Progenitor cell of endocrine pancreas (in vitro differentiated cells): Measurements from ENCODE around the gene EML2. TPM values are rescaled to one million over a fixed set of nuclear protein-coding genes. Genes with fewer than 3 reads are reported as not detected.
"Not testable (repeated sequence)": the region's sequence is repeated elsewhere in the genome, so short reads cannot be mapped to it uniquely, and the experiment has no call there.

Experiments
- DNase-seq: peaks from one replicate; pipeline ENCODE4 v3.0.0; 2021; ENCODE audit warnings: low spot score; ENCODE audit not compliant: unreplicated experiment
- H3K27ac Mint-ChIP-seq: 2 replicates; pipeline ENCODE4 v1.8.0; 2021; ENCODE audit warnings: mild to moderate bottlenecking, moderate library complexity, mixed read lengths
- H3K27me3 Mint-ChIP-seq: 2 replicates; pipeline ENCODE4 v1.8.0; 2021; ENCODE audit warnings: mixed read lengths
- H3K36me3 Mint-ChIP-seq: 2 replicates; pipeline ENCODE4 v1.8.0; 2022; ENCODE audit warnings: mixed read lengths; ENCODE audit not compliant: insufficient read depth
- H3K4me1 Mint-ChIP-seq: 2 replicates; pipeline ENCODE4 v1.8.0; 2021; ENCODE audit warnings: low read depth, mixed read lengths
- H3K4me3 Mint-ChIP-seq: 2 replicates; pipeline ENCODE4 v1.8.0; 2021; ENCODE audit warnings: low read depth, mild to moderate bottlenecking, moderate library complexity, mixed read lengths
- H3K9me3 Mint-ChIP-seq: 2 replicates; pipeline ENCODE4 v1.8.0; 2021; ENCODE audit warnings: low read depth, mixed read lengths
- total RNA-seq: library from RNA; stranded (reverse); gene quantifications from 2 replicates; pipeline ENCODE4 v1.2.1, GENCODE V29; 2021
- TF ChIP-seq, protein P1 (sequence below): fragments of 200-600 bp; sonication (generic); IDR thresholded peaks from one replicate; pipeline ENCODE4 v1.5.0; 2021; ENCODE audit warnings: antibody characterized with exemption, mild to moderate bottlenecking; ENCODE audit not compliant: unreplicated experiment

The EML2 gene
- total RNA-seq, 1 donor from 2014 or later = 28.6 TPM

DNA sequence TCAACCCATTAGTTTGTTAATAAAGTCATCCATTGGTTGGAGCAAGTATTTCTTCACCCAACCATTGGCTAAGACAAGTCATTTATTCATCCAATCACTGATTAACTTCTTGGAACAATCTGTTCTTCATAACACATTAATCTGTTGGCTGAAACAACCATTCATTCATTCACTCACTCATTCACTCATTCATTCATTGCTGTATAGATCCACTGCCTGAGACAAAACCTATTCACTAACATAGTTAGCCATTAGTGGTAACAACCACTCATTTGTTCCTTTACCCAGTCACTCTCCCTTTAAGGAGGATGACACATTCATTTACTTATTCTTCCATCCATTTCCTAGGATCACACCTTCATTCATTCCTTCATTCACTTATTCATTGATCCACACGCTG lies 15.2 kb downstream of the EML2 start:
- H3K4me1 Mint-ChIP-seq = no peaks in the 10 kb centered on the region
- no peak overlapping the region for H3K4me3 Mint-ChIP-seq
- H3K9me3 Mint-ChIP-seq = no peaks in the 10 kb centered on the region
- no peak overlapping the region for H3K27ac Mint-ChIP-seq
- TF ChIP-seq, protein P1, sequence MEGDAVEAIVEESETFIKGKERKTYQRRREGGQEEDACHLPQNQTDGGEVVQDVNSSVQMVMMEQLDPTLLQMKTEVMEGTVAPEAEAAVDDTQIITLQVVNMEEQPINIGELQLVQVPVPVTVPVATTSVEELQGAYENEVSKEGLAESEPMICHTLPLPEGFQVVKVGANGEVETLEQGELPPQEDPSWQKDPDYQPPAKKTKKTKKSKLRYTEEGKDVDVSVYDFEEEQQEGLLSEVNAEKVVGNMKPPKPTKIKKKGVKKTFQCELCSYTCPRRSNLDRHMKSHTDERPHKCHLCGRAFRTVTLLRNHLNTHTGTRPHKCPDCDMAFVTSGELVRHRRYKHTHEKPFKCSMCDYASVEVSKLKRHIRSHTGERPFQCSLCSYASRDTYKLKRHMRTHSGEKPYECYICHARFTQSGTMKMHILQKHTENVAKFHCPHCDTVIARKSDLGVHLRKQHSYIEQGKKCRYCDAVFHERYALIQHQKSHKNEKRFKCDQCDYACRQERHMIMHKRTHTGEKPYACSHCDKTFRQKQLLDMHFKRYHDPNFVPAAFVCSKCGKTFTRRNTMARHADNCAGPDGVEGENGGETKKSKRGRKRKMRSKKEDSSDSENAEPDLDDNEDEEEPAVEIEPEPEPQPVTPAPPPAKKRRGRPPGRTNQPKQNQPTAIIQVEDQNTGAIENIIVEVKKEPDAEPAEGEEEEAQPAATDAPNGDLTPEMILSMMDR = no peak
- H3K36me3 Mint-ChIP-seq = peaks cover 14% of the 10 kb centered on the region
- H3K27me3 Mint-ChIP-seq = no peaks in the 10 kb centered on the region
- DNase-seq = no peak

DNA sequence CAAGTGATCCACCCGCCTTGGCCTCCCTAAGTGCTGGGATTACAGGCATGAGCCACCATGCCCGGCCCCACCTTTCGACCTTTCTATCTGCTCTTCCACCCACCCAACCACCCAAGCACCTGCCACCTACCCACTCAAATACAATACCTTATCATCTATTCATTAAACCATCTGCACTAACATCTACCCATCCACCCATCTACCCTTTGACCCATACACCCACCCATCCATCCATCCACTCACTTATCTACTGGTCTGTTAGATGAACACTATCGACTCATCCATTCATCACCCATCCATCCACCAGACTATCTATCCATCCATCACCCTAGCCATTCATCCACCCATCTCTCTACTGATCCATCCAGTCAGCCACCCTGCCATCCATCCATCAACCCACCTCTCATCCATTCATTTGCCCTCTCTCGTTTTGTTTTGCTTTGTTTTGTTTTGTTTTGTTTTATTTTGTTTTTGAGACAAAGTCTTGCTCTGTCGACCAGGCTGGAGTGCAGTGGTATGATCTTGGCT lies 17.2 kb downstream of the EML2 start:
- H3K4me3 Mint-ChIP-seq = no peak overlapping the region
- H3K9me3 Mint-ChIP-seq = no peaks in the 10 kb centered on the region
- H3K27me3 Mint-ChIP-seq = no peaks in the 10 kb centered on the region
- TF ChIP-seq, protein P1 = no peak
- H3K4me1 Mint-ChIP-seq = no peaks in the 10 kb centered on the region
- no peak for DNase-seq
- H3K27ac Mint-ChIP-seq = no peak overlapping the region
- H3K36me3 Mint-ChIP-seq = peaks cover 13% of the 10 kb centered on the region

DNA sequence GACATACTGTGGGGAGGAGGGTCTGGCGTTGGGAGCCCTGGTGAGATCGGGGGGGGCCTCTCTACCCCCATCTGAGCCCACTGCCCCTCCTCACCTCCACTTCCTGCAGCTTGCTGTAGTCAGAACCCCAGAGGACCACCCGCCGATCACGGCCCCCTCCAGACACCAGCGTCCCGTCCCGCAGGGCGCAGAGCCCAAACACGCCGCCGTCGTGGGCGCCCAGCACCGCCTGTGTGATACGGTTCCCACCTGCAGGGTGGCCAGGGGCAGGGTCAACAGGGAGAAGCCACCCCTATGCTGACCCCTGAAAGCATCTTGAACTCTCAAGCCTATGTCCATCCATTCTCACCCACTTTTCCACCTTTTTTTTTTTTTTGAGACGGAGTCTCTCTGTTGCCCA lies 17.8 kb downstream of the EML2 start:
- peaks cover 13% of the 10 kb centered on the region for H3K36me3 Mint-ChIP-seq
- DNase-seq = no peak
- no peaks in the 10 kb centered on the region for H3K9me3 Mint-ChIP-seq
- TF ChIP-seq, protein P1 = no peak
- H3K4me3 Mint-ChIP-seq = no peak overlapping the region
- no peak overlapping the region for H3K27ac Mint-ChIP-seq
- H3K4me1 Mint-ChIP-seq = no peaks in the 10 kb centered on the region
- H3K27me3 Mint-ChIP-seq = no peaks in the 10 kb centered on the region

DNA sequence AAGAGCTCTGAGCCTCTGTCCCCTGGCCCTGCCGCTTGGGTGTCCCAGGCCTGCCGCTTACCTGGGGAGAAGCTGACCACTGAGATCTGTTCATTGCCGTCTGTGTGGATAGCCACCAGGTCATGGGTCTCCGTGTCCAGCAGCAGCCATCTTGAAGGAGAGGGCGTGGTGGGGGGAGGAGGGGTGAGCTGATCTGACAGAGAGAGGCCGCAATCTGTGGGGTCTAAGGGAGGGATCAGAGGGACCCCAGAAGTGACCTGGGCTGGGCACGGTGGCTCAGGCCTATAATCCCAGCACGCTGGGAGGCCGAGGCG lies 22.5 kb downstream of the EML2 start:
- TF ChIP-seq, protein P1 = no peak
- no peak for DNase-seq
- peaks cover 4% of the 10 kb centered on the region for H3K4me1 Mint-ChIP-seq
- peaks cover 9% of the 10 kb centered on the region for H3K36me3 Mint-ChIP-seq
- no peak overlapping the region for H3K27ac Mint-ChIP-seq
- H3K9me3 Mint-ChIP-seq = no peaks in the 10 kb centered on the region
- H3K27me3 Mint-ChIP-seq = no peaks in the 10 kb centered on the region
- peak overlapping the region; percentile 31 for H3K4me3 Mint-ChIP-seq

DNA sequence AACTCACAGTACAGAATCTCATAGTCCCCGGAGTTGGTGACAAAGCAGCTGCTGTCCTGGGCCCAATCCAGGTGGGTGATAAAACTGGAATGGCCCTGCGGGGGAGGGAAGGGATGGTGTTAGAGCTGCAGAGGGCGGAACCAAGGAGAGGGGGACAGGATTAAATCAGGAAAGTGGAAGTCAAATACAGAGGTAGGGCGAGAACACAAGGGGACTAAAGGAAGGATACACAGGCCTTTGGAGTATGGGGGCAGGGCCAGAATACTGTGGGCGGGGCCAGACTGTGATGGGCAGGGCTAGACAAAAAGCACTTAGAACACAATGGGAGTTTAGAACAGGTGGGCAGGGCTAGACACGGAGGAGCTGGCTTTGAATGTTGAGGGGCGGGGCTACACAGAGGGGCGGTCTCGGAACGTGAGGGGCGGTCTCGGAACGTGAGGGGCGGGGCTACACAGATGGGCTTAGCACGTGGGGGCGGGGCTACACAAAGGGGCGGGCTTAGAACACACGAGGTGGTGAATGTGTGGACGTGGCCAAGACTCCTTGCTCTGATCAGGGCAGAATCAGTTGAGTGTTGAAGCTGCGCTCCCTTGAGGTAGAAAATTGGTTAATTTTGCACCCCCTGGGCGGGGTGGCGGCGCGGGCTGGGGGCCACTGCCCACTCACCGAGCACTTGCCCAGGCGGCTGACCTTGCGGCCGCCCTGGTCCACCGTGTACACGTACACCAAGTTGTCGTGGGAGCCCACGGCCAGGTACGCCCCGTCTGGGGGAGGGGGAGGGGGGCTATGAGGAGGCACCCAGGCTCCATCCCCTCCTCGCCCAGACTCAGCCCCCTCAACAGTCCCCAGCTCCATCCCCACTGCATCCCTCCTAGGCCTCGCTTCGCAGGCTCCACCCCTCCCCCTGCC lies 23.1 kb downstream of the EML2 start:
- DNase-seq = peak; percentile 82
- H3K36me3 Mint-ChIP-seq = peaks cover 9% of the 10 kb centered on the region
- peak overlapping the region; percentile 97 for H3K27ac Mint-ChIP-seq
- H3K27me3 Mint-ChIP-seq = no peaks in the 10 kb centered on the region
- H3K9me3 Mint-ChIP-seq = no peaks in the 10 kb centered on the region
- TF ChIP-seq, protein P1 = no peak
- peak overlapping the region; percentile 77 for H3K4me3 Mint-ChIP-seq
- peaks cover 4% of the 10 kb centered on the region for H3K4me1 Mint-ChIP-seq

DNA sequence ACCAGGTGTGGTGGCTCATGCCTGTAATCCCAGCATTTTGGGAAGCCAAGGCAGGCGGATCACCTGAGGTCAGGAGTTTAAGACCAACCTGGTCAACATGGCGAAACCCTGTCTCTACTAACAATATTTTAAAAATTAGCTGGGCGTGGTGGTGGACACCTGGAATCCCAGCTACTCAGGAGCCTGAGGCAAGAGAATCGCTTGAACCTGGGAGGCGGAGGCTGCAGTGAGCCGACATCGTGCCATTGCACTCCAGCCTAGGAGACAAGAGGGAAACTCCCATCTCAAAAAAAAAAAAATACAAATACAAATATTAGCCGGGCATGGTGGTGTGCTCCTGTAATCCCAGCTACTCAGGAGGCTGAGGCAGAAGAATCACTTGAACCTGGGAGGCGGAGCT lies 24.1 kb downstream of the EML2 start:
- H3K9me3 Mint-ChIP-seq, H3K4me3 Mint-ChIP-seq, H3K27me3 Mint-ChIP-seq, H3K27ac Mint-ChIP-seq, DNase-seq, H3K36me3 Mint-ChIP-seq, H3K4me1 Mint-ChIP-seq: not testable (repeated sequence)
